ENCODE data around the gene EXTL2. TPM values are rescaled to one million over a fixed set of nuclear protein-coding genes. Genes with fewer than 3 reads are reported as not detected.
"Not testable (repeated sequence)": the region's sequence is repeated elsewhere in the genome, so short reads cannot be mapped to it uniquely, and the experiment has no call there.

EXTL2 gene
- total RNA-seq, 1 donor from 2014 or later: 2.6 TPM

GRCh38 chr1:100896481-100896982 is 1.9 kb upstream of the EXTL2 start:
- no peak for FAIRE-seq
- no peaks in the 10 kb centered on the region for H3K27me3 ChIP-seq (ENCODE audit: control insufficient read depth, insufficient read depth, low read length)
- DNase-seq (ENCODE audit: low read depth): peak; percentile 83
- peak overlapping the region; percentile 80 for H3K4me3 ChIP-seq (ENCODE audit: low read depth, low read length)
- peaks cover 1% of the 10 kb centered on the region for H3K36me3 ChIP-seq (ENCODE audit: control insufficient read depth, insufficient read depth, low read length)
- TF ChIP-seq, protein P1, sequence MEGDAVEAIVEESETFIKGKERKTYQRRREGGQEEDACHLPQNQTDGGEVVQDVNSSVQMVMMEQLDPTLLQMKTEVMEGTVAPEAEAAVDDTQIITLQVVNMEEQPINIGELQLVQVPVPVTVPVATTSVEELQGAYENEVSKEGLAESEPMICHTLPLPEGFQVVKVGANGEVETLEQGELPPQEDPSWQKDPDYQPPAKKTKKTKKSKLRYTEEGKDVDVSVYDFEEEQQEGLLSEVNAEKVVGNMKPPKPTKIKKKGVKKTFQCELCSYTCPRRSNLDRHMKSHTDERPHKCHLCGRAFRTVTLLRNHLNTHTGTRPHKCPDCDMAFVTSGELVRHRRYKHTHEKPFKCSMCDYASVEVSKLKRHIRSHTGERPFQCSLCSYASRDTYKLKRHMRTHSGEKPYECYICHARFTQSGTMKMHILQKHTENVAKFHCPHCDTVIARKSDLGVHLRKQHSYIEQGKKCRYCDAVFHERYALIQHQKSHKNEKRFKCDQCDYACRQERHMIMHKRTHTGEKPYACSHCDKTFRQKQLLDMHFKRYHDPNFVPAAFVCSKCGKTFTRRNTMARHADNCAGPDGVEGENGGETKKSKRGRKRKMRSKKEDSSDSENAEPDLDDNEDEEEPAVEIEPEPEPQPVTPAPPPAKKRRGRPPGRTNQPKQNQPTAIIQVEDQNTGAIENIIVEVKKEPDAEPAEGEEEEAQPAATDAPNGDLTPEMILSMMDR (IDR thresholded peaks at IDR 0.05; ENCODE audit: insufficient read depth, low read length, severe bottlenecking): no peak

DNA sequence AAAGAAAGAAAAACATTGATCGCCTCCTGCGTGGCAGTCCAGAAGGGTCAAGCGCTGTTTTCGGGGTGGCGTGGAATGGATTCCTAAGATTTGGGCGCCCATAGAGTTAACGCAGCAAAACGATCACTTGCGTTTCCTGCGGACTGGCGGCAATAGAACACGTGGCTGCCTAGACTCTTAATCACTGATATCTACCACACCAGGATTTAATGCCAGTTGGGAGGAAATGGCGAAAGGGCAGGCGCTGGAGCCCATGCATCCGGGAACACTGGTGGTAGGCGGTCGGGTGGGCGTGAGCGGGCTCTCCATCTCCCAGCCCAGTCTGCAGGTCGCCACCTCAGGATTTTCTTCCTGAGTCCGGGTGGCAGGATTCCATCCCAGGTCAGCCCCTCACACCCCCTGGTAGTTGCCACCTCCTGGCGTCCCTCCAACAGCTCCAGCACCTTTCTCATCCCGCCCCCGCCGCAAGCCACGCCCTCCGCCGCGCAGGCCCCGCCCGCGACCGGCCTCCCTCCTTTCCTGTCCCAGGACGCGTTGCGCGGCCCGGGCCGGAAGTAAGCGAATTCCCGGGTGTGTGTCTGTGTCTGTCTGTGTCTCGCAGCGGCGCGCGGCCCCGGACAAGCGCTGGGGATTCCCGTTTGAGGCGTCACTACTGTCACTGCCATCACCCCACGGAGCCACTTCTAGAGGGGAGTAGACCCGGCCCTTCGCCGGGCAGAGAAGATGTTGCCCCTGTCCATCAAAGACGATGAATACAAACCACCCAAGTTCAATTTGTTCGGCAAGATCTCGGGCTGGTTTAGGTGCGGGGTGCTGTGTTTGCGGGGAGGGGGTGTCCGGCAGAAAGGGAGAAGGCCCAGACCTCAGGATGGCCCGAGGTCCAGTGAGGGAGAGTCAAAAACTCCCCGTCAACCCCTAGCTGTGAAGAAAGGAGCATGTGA is 1.2 kb upstream of the EXTL2 start, which contains the start of gene SLC30A7:
Gene SLC30A7 (plus strand): TSS at position 551 of the 941 bp plus-strand sequence. CDS start 173 bp downstream, at position 724.
- no peaks in the 10 kb centered on the region for H3K27me3 ChIP-seq (ENCODE audit: control insufficient read depth, insufficient read depth, low read length)
- DNase-seq (ENCODE audit: low read depth) (peak; percentile 85), FAIRE-seq (no peak)
- peaks cover 1% of the 10 kb centered on the region for H3K36me3 ChIP-seq (ENCODE audit: control insufficient read depth, insufficient read depth, low read length)
- H3K4me3 ChIP-seq (ENCODE audit: low read depth, low read length): peak within 1 kb of the TSS; percentile 80
- TF ChIP-seq, protein P1 (IDR thresholded peaks at IDR 0.05; ENCODE audit: insufficient read depth, low read length, severe bottlenecking): no peak

DNA sequence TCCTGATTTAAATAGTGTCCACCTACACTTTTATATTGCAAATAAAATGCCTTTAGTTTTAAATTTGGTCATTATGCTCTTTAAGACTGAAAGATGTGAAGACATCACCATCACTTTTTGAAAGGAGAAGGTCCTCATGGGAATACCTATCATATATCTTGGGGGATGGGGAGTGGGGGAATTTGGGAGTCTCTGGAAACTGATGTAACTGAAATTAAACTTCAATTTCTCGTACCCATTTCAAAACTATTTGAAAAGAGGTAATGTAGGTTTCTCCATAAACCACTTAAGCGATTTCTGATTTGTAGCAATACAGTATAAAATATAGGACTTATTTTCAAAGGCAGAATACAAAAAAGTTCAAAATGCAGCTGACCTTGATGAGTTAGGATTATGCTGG is 924 bp downstream of the EXTL2 start:
- DNase-seq (ENCODE audit: low read depth) (no peak), FAIRE-seq (no peak)
- TF ChIP-seq, protein P1 (IDR thresholded peaks at IDR 0.05; ENCODE audit: insufficient read depth, low read length, severe bottlenecking): no peak
- no peak overlapping the region for H3K4me3 ChIP-seq (ENCODE audit: low read depth, low read length)
- H3K36me3 ChIP-seq (ENCODE audit: control insufficient read depth, insufficient read depth, low read length): no peaks in the 10 kb centered on the region
- H3K27me3 ChIP-seq (ENCODE audit: control insufficient read depth, insufficient read depth, low read length): no peaks in the 10 kb centered on the region

GRCh38 chr1:100892554-100892953 is 2.1 kb downstream of the EXTL2 start:
- H3K36me3 ChIP-seq (ENCODE audit: control insufficient read depth, insufficient read depth, low read length): no peaks in the 10 kb centered on the region
- no peak for DNase-seq (ENCODE audit: low read depth)
- TF ChIP-seq, protein P1 (IDR thresholded peaks at IDR 0.05; ENCODE audit: insufficient read depth, low read length, severe bottlenecking): no peak

DNA sequence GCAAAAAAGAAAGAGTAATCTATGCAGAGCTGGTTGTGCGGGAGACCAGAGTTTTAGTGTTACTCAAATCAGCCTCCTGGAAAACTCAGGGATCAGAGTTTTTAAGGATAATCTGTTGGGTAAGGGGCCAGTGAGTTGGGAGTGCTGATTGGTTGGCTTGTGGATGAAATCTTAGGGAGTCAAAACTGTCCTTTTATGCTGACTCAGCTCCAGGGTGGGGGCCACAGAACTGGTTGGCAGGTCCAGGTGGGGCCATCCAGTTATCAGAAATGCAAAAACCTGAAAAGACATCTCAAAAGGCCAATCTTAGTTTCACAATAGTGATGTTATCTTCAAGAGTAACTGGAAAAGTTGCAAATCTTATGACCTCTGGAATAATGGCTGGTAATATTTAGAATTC is 3.3 kb downstream of the EXTL2 start:
- Histone ChIP-seq H3K27me3 (ENCODE audit: control insufficient read depth, insufficient read depth, low read length) (no peaks in the 10 kb centered on the region), H3K36me3 (ENCODE audit: control insufficient read depth, insufficient read depth, low read length) (no peaks in the 10 kb centered on the region), H3K4me3 (ENCODE audit: low read depth, low read length) (no peak overlapping the region)
- TF ChIP-seq, protein P1 (IDR thresholded peaks at IDR 0.05; ENCODE audit: insufficient read depth, low read length, severe bottlenecking): no peak
- no peak for FAIRE-seq
- DNase-seq (ENCODE audit: low read depth): no peak

More at GRCh38 chr1:100892554-100892953, 2.1 kb downstream of the EXTL2 start:
- H3K27me3 ChIP-seq (ENCODE audit: control insufficient read depth, insufficient read depth, low read length): no peaks in the 10 kb centered on the region
- no peak overlapping the region for H3K4me3 ChIP-seq (ENCODE audit: low read depth, low read length)
- no peak for FAIRE-seq

DNA sequence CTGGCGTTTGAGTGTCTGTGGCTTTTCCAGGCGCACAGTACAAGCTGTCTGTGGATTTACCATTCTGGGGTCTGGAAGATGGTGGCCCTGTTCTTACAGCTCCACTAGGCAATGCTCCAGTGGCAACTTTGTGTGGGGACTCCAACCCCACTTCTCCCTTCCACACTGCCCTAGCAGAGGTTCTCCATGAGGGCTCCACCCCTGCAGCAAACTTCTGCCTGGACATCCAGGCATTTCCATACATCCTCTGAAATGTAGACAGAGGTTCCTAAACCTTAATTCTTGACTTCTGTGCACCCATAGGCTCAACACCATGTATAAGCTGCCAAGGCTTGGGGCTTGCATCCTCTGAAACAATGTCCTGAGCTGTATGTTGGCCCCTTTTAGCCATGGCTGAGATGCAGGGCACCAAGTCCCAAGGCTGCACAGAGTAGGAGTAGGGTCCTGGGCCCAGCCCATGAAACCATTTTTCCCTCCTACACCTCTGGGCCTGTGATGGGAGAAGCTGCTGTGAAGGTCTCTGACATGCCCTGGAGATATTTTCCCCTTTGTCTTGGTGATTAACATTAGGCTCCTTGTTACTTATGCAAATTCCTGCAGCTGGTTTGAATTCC is 4.7 kb downstream of the EXTL2 start:
- DNase-seq (ENCODE audit: low read depth); FAIRE-seq; H3K36me3 ChIP-seq (ENCODE audit: control insufficient read depth, insufficient read depth, low read length); H3K4me3 ChIP-seq (ENCODE audit: low read depth, low read length); H3K27me3 ChIP-seq (ENCODE audit: control insufficient read depth, insufficient read depth, low read length): not testable (repeated sequence)

GRCh38 chr1:100889007-100889406 is 5.6 kb downstream of the EXTL2 start:
- H3K36me3 ChIP-seq (ENCODE audit: control insufficient read depth, insufficient read depth, low read length); H3K27me3 ChIP-seq (ENCODE audit: control insufficient read depth, insufficient read depth, low read length); H3K4me3 ChIP-seq (ENCODE audit: low read depth, low read length); DNase-seq (ENCODE audit: low read depth); FAIRE-seq: not testable (repeated sequence)

Measured in bronchial epithelial cell (primary cell).